ENCODE measurements around the gene SLC35G3. TPM values are rescaled to one million over a fixed set of nuclear protein-coding genes. Genes with fewer than 3 reads are reported as not detected.
"Not testable (repeated sequence)": the region's sequence is repeated elsewhere in the genome, so short reads cannot be mapped to it uniquely, and the experiment has no call there.

SLC35G3 gene
- total RNA-seq, 1 donor = not detected

- DNase-seq (ENCODE audit: low read depth in 2 of 3, low spot score in 2 of 3) = no peak
Observed at GRCh38 chr17:35212668-35213067, 18.5 kb upstream of the SLC35G3 start.

GRCh38 chr17:35210741-35211140 lies 16.5 kb upstream of the SLC35G3 start:
- no peak for DNase-seq (ENCODE audit: low read depth in 2 of 3, low spot score in 2 of 3)

GRCh38 chr17:35202582-35202981 lies 8.4 kb upstream of the SLC35G3 start:
- DNase-seq (ENCODE audit: low read depth in 2 of 3, low spot score in 2 of 3) = not testable (repeated sequence)

- not testable (repeated sequence) for DNase-seq (ENCODE audit: low read depth in 2 of 3, low spot score in 2 of 3)
Observed at GRCh38 chr17:35195062-35195461, 869 bp upstream of the SLC35G3 start.

GRCh38 chr17:35192708-35193107 lies 1.5 kb downstream of the SLC35G3 start:
- DNase-seq (ENCODE audit: low read depth in 2 of 3, low spot score in 2 of 3) = no peak

GRCh38 chr17:35191001-35191695 lies 3.0 kb downstream of the SLC35G3 start:
- DNase-seq (ENCODE audit: low read depth in 2 of 3, low spot score in 2 of 3) = no peak

GRCh38 chr17:35189291-35189690 lies 4.9 kb downstream of the SLC35G3 start:
- peak in 2 of 3 donors; percentile 51 to 87 for DNase-seq (ENCODE audit: low read depth in 2 of 3, low spot score in 2 of 3)

GRCh38 chr17:35188111-35188510 lies 6.1 kb downstream of the SLC35G3 start:
- no peak for DNase-seq (ENCODE audit: low read depth in 2 of 3, low spot score in 2 of 3)

- no peak for DNase-seq (ENCODE audit: low read depth in 2 of 3, low spot score in 2 of 3)
Observed at GRCh38 chr17:35187481-35187880, 6.7 kb downstream of the SLC35G3 start.

GRCh38 chr17:35185849-35186248 lies 8.3 kb downstream of the SLC35G3 start:
- peak in 1 of 3 donors; percentile 30 for DNase-seq (ENCODE audit: low read depth in 2 of 3, low spot score in 2 of 3)

- DNase-seq (ENCODE audit: low read depth in 2 of 3, low spot score in 2 of 3) = no peak
Observed at GRCh38 chr17:35184274-35184673, 9.9 kb downstream of the SLC35G3 start.

- DNase-seq (ENCODE audit: low read depth in 2 of 3, low spot score in 2 of 3) = no peak
Observed at GRCh38 chr17:35183332-35183731, 10.9 kb downstream of the SLC35G3 start.

- DNase-seq (ENCODE audit: low read depth in 2 of 3, low spot score in 2 of 3) = not testable (repeated sequence)
Observed at GRCh38 chr17:35179379-35179778, 14.8 kb downstream of the SLC35G3 start.

- no peak for DNase-seq (ENCODE audit: low read depth in 2 of 3, low spot score in 2 of 3)
Observed at GRCh38 chr17:35176897-35177296, 17.3 kb downstream of the SLC35G3 start.

- no peak for DNase-seq (ENCODE audit: low read depth in 2 of 3, low spot score in 2 of 3)
Observed at GRCh38 chr17:35175638-35176415, 18.4 kb downstream of the SLC35G3 start.

- DNase-seq (ENCODE audit: low read depth in 2 of 3, low spot score in 2 of 3) = no peak
Observed at GRCh38 chr17:35174835-35175334, 19.3 kb downstream of the SLC35G3 start.

- not testable (repeated sequence) for DNase-seq (ENCODE audit: low read depth in 2 of 3, low spot score in 2 of 3)
Observed at GRCh38 chr17:35172321-35172720, 21.9 kb downstream of the SLC35G3 start.

- DNase-seq (ENCODE audit: low read depth in 2 of 3, low spot score in 2 of 3) = no peak
Observed at GRCh38 chr17:35171834-35172233, 22.4 kb downstream of the SLC35G3 start.

- DNase-seq (ENCODE audit: low read depth in 2 of 3, low spot score in 2 of 3) = peak in 2 of 3 donors; percentile 8 to 72
Observed at GRCh38 chr17:35170968-35171771, 23.0 kb downstream of the SLC35G3 start.

- no peak for DNase-seq (ENCODE audit: low read depth in 2 of 3, low spot score in 2 of 3)
Observed at GRCh38 chr17:35169835-35170363, 24.3 kb downstream of the SLC35G3 start.

- DNase-seq (ENCODE audit: low read depth in 2 of 3, low spot score in 2 of 3) = no peak
Observed at GRCh38 chr17:35167666-35168065, 26.5 kb downstream of the SLC35G3 start.

Measured in hematopoietic multipotent progenitor cell (in vitro differentiated cells).